ENCODE data around the gene PIGV. TPM values are rescaled to one million over a fixed set of nuclear protein-coding genes. Genes with fewer than 3 reads are reported as not detected.

PIGV gene
- total RNA-seq, 2 experiments from 2014 or later: 10.3 to 18.0 TPM

GRCh38 chr1:26787381-26787705 lies 407 bp upstream of the PIGV start:
- POLR2A ChIA-PET: interaction anchor here (0.6 to 5.1 kb wide), 5 partner anchors 78 to 695 kb away, joined by 3 to 36 read pairs (median 5); no protein-coding TSS in a partner anchor
- Histone ChIP-seq H2AFZ (ENCODE audit: low read length) (peak overlapping the region; percentile 43; the same call in 1 of the 2 replicates), H3K4me3 (ENCODE audit: low read depth, low read length, poor library complexity, severe bottlenecking) (peak overlapping the region; percentile 75), H3K36me3 (ENCODE audit: insufficient read depth, low read length) (peaks cover 21% of the 10 kb centered on the region; the same call in 1 of the 2 replicates), H3K79me2 (ENCODE audit: insufficient read depth, low read depth, low read length) (no peaks in the 10 kb centered on the region), H3K27ac (ENCODE audit: low read depth, low read length, poor library complexity, severe bottlenecking) (peak overlapping the region; percentile 91), H3K4me2 (ENCODE audit: low read length) (peak overlapping the region; percentile 84), H3K9me2 (ENCODE audit: insufficient read depth, low read length) (no peaks in the 10 kb centered on the region), H4K20me1 (ENCODE audit: insufficient read depth, low read length) (no peaks in the 10 kb centered on the region), H3K4me1 (ENCODE audit: insufficient read depth, low read length, poor library complexity, severe bottlenecking) (peaks cover 59% of the 10 kb centered on the region), H3K9me3 (ENCODE audit: low read length) (no peaks in the 10 kb centered on the region)
- intact Hi-C loops (cut with micrococcal nuclease; ENCODE audit: unreplicated experiment): loop anchor here (1.0 kb wide), 2 partner anchors 43 to 95 kb away; no protein-coding TSS in a partner anchor
- CTCF ChIA-PET (ENCODE audit: unreplicated experiment): interaction anchor here (1.4 to 1.6 kb wide), 3 partner anchors 24 to 184 kb away, joined by 4 to 5 read pairs (median 4); no protein-coding TSS in a partner anchor
- TSS peak; percentile 82 for BruUV-seq (replicated peaks)
- no peak for DNase-seq (ENCODE audit: low spot score)
- TF ChIP-seq EZH2phosphoT487 (IDR thresholded peaks at IDR 0.05; ENCODE audit: borderline replicate concordance, low read depth, low read length): no peak
- no peak for TF ChIP-seq CTCF (conservative IDR thresholded peaks at IDR 0.05; ENCODE audit: low read length)

GRCh38 chr1:26788515-26788785 lies 700 bp downstream of the PIGV start:
- TF ChIP-seq EZH2phosphoT487 (IDR thresholded peaks at IDR 0.05; ENCODE audit: borderline replicate concordance, low read depth, low read length): no peak
- TF ChIP-seq CTCF (conservative IDR thresholded peaks at IDR 0.05; ENCODE audit: low read length): no peak
- Histone ChIP-seq H3K36me3 (ENCODE audit: insufficient read depth, low read length) (peaks cover 10% of the 10 kb centered on the region; the same call in 1 of the 2 replicates), H2AFZ (ENCODE audit: low read length) (peak overlapping the region; percentile 43; the same call in 1 of the 2 replicates), H4K20me1 (ENCODE audit: insufficient read depth, low read length) (no peaks in the 10 kb centered on the region), H3K4me2 (ENCODE audit: low read length) (peak overlapping the region; percentile 84), H3K27ac (ENCODE audit: low read depth, low read length, poor library complexity, severe bottlenecking) (peak overlapping the region; percentile 91), H3K79me2 (ENCODE audit: insufficient read depth, low read depth, low read length) (no peaks in the 10 kb centered on the region), H3K9me2 (ENCODE audit: insufficient read depth, low read length) (no peaks in the 10 kb centered on the region), H3K9me3 (ENCODE audit: low read length) (no peaks in the 10 kb centered on the region), H3K4me1 (ENCODE audit: insufficient read depth, low read length, poor library complexity, severe bottlenecking) (peaks cover 59% of the 10 kb centered on the region), H3K4me3 (ENCODE audit: low read depth, low read length, poor library complexity, severe bottlenecking) (peak overlapping the region; percentile 75)
- POLR2A ChIA-PET: interaction anchor here (0.6 to 5.1 kb wide), 13 partner anchors 9 to 393 kb away, joined by 3 to 36 read pairs (median 5); no protein-coding TSS in a partner anchor
- CTCF ChIA-PET (ENCODE audit: unreplicated experiment): interaction anchor here (0.6 to 2.2 kb wide), 14 partner anchors 11 to 246 kb away, joined by 3 to 13 read pairs (median 4); no protein-coding TSS in a partner anchor
- no peak for DNase-seq (ENCODE audit: low spot score)
- BruUV-seq (replicated peaks): no TSS peak
- intact Hi-C loops (cut with micrococcal nuclease; ENCODE audit: unreplicated experiment): loop anchor here (2.0 kb wide), 3 partner anchors 44 to 288 kb away; no protein-coding TSS in a partner anchor
